ENCODE data around the gene CREB3. TPM values are rescaled to one million over a fixed set of nuclear protein-coding genes. Genes with fewer than 3 reads are reported as not detected.

The CREB3 gene
- total RNA-seq (ENCODE audit: insufficient read depth, low replicate concordance), result 41.9 TPM

GRCh38 chr9:35732185-35732799, at the start of gene CREB3, which contains the start of gene TLN1:
TSS of gene CREB3 (plus strand) at chr9:35732666. CDS start at chr9:35732773, 107 bp downstream.
TSS of gene TLN1 (minus strand) at chr9:35732195. CDS start at chr9:35725694, 6,501 bp downstream.
- peak; percentile 100 for DNase-seq (ENCODE audit: low spot score)

GRCh38 chr9:35683323-35683722, 49.1 kb upstream of the CREB3 start:
- no peak for DNase-seq (ENCODE audit: low spot score)

GRCh38 chr9:35684921-35685320, 47.5 kb upstream of the CREB3 start:
- no peak for DNase-seq (ENCODE audit: low spot score)

GRCh38 chr9:35685506-35685905, 47.0 kb upstream of the CREB3 start:
- DNase-seq (ENCODE audit: low spot score), result no peak

GRCh38 chr9:35686222-35687203, 46.0 kb upstream of the CREB3 start:
- DNase-seq (ENCODE audit: low spot score), result peak; percentile 60

- no peak for DNase-seq (ENCODE audit: low spot score)
Observed at GRCh38 chr9:35687306-35687705, 45.2 kb upstream of the CREB3 start.

- DNase-seq (ENCODE audit: low spot score), result no peak
Observed at GRCh38 chr9:35687972-35688557, 44.4 kb upstream of the CREB3 start.

GRCh38 chr9:35688558-35689541, 43.6 kb upstream of the CREB3 start:
- peak; percentile 56 for DNase-seq (ENCODE audit: low spot score)

- DNase-seq (ENCODE audit: low spot score), result peak; percentile 92
Observed at GRCh38 chr9:35689542-35690293, 42.7 kb upstream of the CREB3 start, which contains the start of gene TPM2. TSS of gene TPM2 (minus strand) at chr9:35689925. CDS start at chr9:35689817, 108 bp downstream.

GRCh38 chr9:35690294-35690613, 42.2 kb upstream of the CREB3 start:
- no peak for DNase-seq (ENCODE audit: low spot score)

GRCh38 chr9:35690614-35691333, 41.7 kb upstream of the CREB3 start:
- DNase-seq (ENCODE audit: low spot score), result peak; percentile 95

- DNase-seq (ENCODE audit: low spot score), result no peak
Observed at GRCh38 chr9:35691334-35691650, 41.2 kb upstream of the CREB3 start.

GRCh38 chr9:35691757-35692301, 40.6 kb upstream of the CREB3 start:
- DNase-seq (ENCODE audit: low spot score), result peak; percentile 61

- no peak for DNase-seq (ENCODE audit: low spot score)
Observed at GRCh38 chr9:35695943-35696401, 36.5 kb upstream of the CREB3 start.

- DNase-seq (ENCODE audit: low spot score), result peak; percentile 46
Observed at GRCh38 chr9:35696520-35697215, 35.8 kb upstream of the CREB3 start.

- DNase-seq (ENCODE audit: low spot score), result no peak
Observed at GRCh38 chr9:35697486-35697885, 35.0 kb upstream of the CREB3 start.

- DNase-seq (ENCODE audit: low spot score), result no peak
Observed at GRCh38 chr9:35698231-35698630, 34.2 kb upstream of the CREB3 start.

GRCh38 chr9:35700031-35700430, 32.4 kb upstream of the CREB3 start:
- DNase-seq (ENCODE audit: low spot score), result no peak

GRCh38 chr9:35700942-35701341, 31.5 kb upstream of the CREB3 start:
- DNase-seq (ENCODE audit: low spot score), result no peak
